Upper lobe of left lung (tissue), 4 donors: ENCODE results near the gene PSMB7.

ENCODE experiments used
- CTCF ChIP-seq, 6 experiments: fragments of 450-650 bp in 4 of 6; fragments of 200-600 bp in 2 of 6; sonication (generic) in 2 of 6; IDR thresholded peaks; one replicate each; pipeline ENCODE4 v1.5.1; 2016 to 2019; ENCODE audit warnings: antibody characterized with exemption in 6 of 6
- POLR2A ChIP-seq, 4 donors: fragments of 450-650 bp; IDR thresholded peaks; one replicate each; pipeline ENCODE4 v1.5.1; 2016 to 2017; ENCODE audit warnings: antibody characterized with exemption in 4 of 4, mild to moderate bottlenecking in 2 of 4

- TF ChIP-seq POLR2A (IDR thresholded peaks at IDR 0.05) = no peak
- no peak for TF ChIP-seq CTCF (IDR thresholded peaks at IDR 0.05)
Observed at GRCh38 chr9:124442826-124443225, 27.6 kb upstream of the PSMB7 start.
